Measurements from ENCODE around the gene ADCYAP1R1.

The ADCYAP1R1 gene

DNA sequence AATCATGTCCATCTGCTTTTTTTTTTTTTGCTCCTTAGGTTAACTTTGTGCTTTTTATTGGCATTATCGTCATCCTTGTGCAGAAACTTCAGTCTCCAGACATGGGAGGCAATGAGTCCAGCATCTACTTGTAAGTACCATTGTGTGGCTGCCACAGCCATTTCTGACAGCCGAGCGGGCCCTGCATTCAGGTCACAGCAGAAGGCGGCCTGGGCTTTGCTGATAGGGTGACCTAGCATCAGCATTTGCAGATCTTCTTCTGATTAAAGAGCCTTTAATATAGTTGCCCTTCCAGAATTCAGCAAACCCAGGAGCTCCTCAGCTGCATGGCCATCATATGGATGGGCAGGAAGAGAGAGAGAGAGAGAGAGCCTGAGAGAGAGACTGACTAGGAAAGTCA lies 40.5 kb downstream of the ADCYAP1R1 start:
- DNase-seq, result no peak

- no peak for DNase-seq
Measured at GRCh38 chr7:31093282-31093681, 41.2 kb downstream of the ADCYAP1R1 start.

- no peak for DNase-seq
Measured at GRCh38 chr7:31094271-31094670, 42.2 kb downstream of the ADCYAP1R1 start.

- DNase-seq, result no peak
Measured at GRCh38 chr7:31095286-31096197, 43.4 kb downstream of the ADCYAP1R1 start.

DNA sequence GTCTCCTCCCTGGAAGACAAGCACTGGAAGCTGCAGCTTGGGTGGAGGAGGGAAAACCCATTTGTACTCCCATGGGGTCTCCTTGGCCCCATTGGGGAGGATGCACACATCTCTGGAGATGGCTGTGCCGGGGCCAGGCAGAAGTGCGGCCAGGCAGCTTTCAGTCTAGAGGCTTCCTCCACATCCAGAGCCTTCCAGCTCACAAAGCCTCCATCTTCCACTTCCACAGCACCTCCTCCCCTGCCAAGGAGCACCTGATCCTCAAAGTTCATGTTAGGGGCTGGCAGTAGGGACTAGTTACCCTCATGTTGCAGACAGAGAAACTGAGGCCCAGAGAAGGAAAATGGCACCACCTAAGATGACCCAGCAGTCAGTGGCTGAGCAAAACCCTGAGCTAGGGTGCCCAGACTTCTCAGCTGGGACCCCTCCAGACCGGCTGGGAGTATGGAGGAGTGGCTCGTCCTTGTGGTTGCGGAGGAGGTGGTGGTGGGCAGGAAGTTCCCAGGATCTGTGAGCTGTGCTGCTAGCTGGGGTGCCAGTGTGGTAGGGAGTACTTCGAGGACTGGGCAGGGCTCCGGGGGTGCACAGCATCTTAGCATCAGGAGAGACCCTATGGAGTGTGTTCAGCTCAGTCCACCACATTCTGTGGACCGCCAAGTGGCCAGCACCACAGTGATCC lies 44.2 kb downstream of the ADCYAP1R1 start:
- DNase-seq, result no peak

DNA sequence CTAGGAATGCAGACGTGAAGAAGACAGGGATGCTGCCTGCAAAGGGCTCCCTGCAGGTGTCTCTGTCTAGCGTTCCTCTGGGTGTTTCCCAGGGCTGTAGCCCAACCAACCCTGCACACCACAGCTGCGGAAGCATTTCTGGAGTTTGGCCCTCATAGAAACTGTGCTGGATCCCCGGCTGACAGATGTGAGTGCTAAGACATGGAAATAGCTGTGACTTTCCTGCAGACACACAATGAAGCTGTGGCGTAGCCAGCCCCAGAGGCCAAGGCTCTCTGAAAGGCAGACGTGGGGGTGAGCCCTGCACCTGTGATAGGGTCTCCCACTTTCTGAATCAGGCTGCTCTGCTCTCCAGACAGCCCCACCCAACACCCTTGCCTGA lies 44.8 kb downstream of the ADCYAP1R1 start:
- DNase-seq, result no peak

DNA sequence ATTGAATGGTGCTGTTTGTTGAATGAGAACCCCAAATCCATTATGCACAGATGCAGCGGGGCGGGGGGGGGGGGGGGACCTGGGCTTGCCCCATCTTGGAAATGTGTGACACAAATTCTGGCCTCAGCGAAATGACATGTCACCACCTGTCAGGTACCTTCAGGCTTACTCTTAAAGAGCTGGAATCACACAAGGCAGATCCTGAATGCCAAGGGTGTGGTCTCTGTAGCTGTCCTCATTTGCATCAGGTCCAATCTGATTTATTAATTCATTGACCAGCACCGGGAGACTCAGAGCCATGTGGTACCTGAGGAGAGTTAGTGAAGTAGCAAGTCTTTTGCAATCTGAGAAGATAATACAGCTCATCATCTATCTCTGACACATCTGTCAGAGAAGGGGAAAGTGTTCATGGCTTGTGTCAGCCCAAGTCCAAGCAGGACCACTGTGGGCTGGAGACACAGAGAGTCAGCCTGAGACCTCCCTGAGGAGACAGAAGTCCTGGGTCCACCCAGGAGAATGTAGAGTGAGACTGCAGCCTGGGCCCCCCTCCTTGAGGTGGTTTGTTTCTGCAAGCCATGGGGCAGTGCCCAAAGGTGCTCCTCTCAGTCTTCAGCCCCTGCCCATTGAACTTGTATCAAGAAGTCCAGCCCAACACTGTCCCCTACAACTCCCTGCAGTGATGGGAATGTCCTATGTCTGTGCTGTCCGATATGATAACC lies 46.7 kb downstream of the ADCYAP1R1 start:
- peak; percentile 17 for DNase-seq

DNA sequence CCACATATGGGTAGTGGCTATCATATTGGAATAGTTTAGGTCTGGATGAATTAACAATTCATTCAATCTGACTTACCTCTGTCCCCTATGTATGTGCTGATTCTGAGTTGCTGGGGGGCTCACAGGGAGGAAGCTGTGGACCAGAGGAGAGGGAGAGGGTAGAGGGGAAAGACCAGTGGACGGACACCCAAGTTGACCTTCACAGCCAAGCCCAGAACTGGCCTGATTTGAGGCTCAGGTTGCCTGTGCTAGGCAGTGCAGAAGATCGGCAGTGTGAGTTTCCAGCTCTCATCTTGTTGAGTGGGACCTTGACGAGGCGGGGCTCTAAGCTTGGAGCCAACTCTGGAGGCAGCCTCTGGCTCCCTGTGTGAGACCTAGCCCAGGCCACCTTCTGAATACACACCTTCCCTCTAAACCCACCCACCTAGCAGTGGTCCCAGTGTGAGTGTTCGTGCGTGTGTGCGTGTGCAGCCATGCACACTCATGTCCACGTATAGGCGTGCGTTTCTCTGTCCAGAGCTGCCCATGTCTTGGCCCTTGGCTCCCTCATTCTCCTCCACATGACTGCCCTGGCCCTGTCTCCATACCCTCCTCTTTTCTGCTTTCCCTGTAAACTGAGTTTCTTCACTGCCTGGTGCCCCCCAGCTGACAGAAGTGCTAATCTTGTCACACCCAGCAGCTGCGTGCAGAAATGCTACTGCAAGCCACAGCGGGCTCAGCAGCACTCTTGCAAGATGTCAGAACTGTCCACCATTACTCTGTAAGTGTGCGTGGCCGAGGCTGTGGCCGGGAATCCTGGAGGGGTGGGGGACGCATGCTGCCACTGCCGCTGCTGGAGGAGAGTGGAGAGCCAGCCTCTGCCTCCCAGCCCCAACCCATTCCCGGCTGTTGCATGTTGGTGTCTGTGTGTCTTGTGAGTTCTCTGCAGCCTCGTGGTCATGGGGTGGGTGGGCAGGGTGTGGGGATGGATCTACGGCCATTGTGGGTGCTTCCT lies 47.6 kb downstream of the ADCYAP1R1 start:
- peak; percentile 38 for DNase-seq

- DNase-seq, result no peak
Measured at GRCh38 chr7:31100445-31100844, 48.3 kb downstream of the ADCYAP1R1 start.

- DNase-seq, result peak; percentile 26
Measured at GRCh38 chr7:31100871-31101270, 48.8 kb downstream of the ADCYAP1R1 start.

- DNase-seq, result peak; percentile 24
Measured at GRCh38 chr7:31101544-31101943, 49.4 kb downstream of the ADCYAP1R1 start.

- DNase-seq, result peak; percentile 32
Measured at GRCh38 chr7:31102151-31102972, 50.3 kb downstream of the ADCYAP1R1 start.

DNA sequence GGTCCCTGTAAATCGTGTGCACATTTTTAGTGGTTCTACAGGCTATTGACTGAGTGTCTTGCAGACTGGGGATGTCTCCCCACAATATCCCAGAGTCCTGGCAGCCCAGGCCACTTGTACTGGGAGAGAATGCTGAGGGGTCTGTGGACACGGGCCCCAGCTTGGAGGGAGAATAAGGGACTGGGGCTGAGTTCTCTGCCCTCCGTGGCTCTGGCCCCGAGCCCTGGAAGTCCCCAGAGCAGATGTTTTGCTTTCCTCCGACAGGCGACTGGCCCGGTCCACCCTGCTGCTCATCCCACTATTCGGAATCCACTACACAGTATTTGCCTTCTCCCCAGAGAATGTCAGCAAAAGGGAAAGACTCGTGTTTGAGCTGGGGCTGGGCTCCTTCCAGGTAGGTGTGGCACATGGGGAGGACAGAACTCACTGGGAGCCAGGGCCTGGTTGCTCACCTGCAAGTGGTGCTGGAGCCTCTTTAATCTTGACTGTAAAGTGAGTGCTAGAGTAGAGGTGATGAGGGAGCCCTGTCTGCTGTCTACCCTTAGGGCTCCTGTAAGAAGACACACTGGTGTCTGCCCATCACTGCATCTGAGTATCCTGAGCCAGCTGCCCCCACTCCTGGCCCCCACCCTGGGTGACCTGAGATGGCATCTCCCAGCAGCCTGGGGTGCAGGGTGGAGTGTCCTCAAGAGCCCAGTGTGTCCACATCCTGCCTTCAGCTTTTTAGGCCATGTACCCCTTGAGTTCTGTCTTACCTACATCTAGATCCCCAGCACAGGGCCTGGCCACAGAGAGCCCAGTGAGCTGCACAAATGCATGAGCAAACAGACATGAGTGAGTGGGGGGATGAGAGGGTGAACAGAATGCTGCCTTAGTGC lies 51.1 kb downstream of the ADCYAP1R1 start:
- peak; percentile 30 for DNase-seq

- DNase-seq, result peak; percentile 15
Measured at GRCh38 chr7:31104361-31105255, 52.5 kb downstream of the ADCYAP1R1 start.

- peak; percentile 32 for DNase-seq
Measured at GRCh38 chr7:31105256-31105950, 53.3 kb downstream of the ADCYAP1R1 start.

DNA sequence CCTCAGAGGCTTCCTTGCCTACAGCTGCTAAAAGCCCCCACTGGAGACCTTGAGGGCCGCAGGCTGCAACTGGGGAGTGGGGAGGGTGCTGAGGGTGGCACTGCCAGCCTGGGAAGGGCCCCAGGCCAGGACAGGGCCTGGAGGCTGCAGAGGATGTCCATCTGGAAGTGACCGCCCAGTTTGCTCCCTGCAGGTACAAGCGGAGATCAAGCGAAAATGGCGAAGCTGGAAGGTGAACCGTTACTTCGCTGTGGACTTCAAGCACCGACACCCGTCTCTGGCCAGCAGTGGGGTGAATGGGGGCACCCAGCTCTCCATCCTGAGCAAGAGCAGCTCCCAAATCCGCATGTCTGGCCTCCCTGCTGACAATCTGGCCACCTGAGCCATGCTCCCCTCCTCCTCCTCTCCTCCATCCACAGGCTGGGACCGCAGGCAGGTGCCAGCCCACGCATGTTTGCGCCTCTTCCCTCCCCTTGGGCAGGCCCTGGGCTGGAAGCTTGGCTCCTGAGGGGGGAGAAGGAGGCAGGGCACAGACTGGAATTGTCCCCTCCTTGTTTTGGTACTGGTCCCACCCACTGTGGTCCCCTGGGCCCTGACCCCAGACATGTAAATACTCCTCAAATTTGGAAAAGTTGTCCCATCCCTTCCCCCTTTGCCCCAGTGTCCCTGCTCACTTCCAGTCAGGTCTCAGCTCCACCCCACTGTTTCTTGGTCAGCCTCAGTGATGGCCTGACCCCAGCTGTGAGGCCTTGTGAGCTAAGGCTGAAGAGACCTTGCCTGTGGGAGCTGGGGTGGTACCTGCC lies 54.4 kb downstream of the ADCYAP1R1 start:
- DNase-seq, result peak; percentile 37

Measured in activated CD8-positive, alpha-beta memory T cell treated with anti-CD3 and anti-CD28 coated beads for 24 hours (primary cell).